ENCODE results near the gene GPR176.

The GPR176 gene

GRCh38 chr15:39890621-39891020 lies 29.4 kb downstream of the GPR176 start:
- DNase-seq (ENCODE audit: low read depth), result no peak

DNA sequence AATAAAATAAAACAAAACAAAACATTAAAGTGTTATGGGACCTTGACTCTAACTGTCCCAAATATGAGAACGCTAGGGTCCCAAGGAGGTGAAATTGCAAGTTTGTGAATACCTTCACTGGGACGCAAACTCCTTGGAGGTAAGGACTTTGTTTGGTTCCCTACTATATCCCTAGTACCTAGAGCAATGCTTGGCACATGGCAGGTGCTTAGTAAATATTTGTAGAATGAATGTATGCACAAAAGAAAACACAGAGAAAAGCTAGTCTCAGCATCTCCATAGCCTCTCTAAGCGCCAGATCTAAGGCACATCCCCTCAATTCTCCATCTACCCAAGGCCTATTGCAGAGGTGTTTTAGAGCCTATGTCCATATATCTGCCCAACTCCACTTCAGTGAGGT lies 30.5 kb downstream of the GPR176 start:
- DNase-seq (ENCODE audit: low read depth), result no peak

DNA sequence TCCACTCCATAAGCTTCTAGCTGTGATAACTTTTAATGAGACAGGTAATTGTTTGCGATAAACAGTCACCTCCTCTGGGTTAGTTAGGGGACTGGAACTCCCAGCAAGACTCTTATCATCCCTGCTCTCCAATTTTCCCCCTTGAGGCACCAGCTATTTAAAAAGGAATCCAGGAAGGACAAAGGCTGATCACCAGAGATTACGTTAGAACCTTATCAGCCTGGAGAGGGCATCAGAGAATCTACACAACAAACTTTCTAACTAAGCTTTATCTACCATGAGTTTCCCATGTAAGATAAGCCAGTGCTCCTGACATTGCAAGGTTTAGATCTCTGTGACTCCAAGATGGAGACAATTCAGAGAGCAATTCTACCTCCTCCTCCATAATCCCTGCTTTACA lies 31.3 kb downstream of the GPR176 start:
- no peak for DNase-seq (ENCODE audit: low read depth)

DNA sequence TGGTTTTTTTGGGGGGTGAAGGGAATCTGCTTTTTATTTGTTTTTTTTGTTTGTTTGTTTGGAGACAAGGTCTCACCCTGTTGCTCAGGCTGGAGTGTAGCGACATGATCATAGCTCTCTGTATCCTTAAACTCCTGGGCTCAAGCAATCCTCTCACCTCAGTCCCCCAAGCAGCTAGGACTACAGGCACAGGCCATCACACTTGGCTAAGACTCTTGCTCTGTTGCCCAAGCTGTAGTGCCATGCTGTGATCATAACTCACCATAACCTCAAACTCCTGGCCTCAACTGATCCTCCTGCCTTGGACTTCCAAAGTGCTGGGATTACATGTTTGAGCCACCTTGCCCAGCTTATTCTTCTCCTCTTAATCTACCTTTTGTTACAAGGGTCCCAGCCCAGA lies 31.8 kb downstream of the GPR176 start:
- DNase-seq (ENCODE audit: low read depth), result no peak

DNA sequence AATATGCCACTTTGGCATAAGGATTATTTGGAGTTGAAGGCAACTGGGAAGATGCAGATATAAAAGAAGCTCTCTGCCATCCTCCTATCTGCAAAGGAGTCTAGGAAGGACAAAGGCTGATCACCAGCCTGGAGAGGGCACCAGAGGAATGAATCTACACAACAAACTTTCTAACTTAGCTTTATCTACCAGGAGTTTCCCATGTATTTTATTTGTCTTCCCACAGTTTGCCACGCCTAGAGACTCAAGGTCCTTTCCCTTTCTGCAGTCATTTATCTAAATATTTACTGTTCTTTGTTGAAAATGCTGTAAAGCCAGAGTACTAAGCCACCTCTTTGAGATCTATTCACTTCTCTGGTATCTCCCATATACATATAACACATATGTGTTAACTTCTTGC lies 32.2 kb downstream of the GPR176 start:
- DNase-seq (ENCODE audit: low read depth), result no peak

GRCh38 chr15:39887211-39887610 lies 32.9 kb downstream of the GPR176 start:
- DNase-seq (ENCODE audit: low read depth), result no peak

DNA sequence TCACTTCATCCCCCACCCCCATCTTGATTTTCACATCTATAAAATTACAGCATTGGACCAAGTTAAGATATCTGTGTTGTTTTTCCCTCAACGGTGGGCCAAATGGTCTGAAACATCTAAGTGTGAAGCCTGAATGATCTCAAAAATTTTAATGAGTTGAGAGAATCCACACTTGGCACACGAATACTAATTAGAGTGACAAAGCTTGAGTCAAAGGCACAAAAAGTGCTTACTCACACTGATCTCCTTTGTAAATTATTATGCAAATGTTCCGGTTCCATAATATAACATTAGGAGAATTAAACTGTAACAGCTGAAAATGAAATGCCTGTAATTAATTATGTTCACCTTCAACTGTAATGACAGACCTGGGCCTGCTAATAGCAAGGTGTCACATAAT lies 33.6 kb downstream of the GPR176 start:
- no peak for DNase-seq (ENCODE audit: low read depth)

GRCh38 chr15:39885099-39885777 lies 34.8 kb downstream of the GPR176 start:
- DNase-seq (ENCODE audit: low read depth), result no peak

DNA sequence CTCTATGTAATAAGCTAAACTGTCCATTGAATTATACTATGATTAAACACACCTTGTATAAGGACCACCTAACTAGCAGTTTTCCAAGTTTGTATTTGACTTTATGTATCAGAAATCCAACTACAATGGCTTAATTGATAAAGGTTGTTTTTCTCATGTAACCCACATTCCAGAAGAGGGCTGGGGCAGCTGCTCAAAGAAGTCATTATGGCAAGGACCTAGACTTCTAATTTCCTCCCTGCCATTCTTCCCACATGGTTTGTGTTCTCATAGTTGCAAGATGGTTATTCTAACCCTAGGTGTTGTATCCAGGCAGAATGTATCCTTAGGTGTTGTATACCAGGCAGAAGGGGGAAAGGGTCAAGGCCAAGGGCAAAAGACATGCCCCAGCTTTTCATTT lies 35.7 kb downstream of the GPR176 start:
- DNase-seq (ENCODE audit: low read depth), result no peak

DNA sequence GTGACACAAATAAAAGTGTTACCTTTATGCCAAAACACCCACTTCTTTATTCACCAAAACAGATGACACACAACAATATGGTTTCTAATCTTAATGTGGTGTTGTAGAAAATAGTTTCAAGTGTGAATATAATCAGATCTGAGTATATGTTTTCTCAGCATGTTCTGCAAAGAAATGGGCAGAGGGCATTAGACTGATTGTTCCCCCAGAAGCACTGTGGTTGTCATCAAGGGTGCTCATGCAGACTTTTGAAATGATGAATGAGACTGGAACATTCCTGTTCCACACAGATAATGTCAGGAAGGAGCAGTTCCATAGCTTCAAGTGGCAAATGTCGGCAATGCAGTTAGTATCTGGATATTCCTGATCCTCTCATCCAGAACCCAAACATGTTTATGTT lies 37.5 kb downstream of the GPR176 start:
- no peak for DNase-seq (ENCODE audit: low read depth)

- no peak for DNase-seq (ENCODE audit: low read depth)
These were observed 38.3 kb downstream of the GPR176 start for GRCh38 chr15:39881790-39882189.

GRCh38 chr15:39880718-39881387 lies 39.2 kb downstream of the GPR176 start:
- no peak for DNase-seq (ENCODE audit: low read depth)

- no peak for DNase-seq (ENCODE audit: low read depth)
These were observed 41.7 kb downstream of the GPR176 start for GRCh38 chr15:39878406-39878785.

DNA sequence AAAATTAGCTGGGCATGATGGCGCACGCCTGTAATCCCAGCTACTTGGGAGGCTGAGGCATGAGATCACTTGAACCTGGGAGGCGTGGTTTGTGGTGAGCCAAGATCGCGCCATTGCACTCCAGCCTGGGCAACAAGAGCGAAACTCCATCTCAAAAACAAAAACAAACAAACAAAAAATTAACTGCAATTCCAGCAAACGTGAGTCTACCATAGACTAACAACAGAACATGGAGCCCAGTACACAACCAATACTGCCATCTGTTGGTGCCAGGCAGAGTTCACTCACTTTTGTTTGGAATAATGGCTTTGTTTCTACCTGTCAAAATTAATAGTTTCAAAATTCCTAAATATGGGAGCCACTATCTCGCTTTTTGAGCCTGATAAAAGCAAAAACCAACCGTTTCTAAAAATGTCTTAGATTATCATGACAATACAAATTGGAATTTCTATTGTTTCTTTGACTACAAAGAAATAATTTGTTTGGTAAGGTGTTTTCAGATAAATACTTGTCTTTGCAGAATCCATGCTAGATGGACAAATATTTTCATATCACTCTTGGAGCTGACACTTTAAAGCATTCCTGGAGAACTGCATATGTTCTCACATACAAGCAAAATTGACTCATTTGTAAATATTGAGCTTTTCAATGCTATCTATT lies 45.0 kb downstream of the GPR176 start:
- no peak for DNase-seq (ENCODE audit: low read depth)

- no peak for DNase-seq (ENCODE audit: low read depth)
These were observed 46.1 kb downstream of the GPR176 start for GRCh38 chr15:39873978-39874377.

GRCh38 chr15:39870537-39870936 lies 49.5 kb downstream of the GPR176 start:
- no peak for DNase-seq (ENCODE audit: low read depth)

DNA sequence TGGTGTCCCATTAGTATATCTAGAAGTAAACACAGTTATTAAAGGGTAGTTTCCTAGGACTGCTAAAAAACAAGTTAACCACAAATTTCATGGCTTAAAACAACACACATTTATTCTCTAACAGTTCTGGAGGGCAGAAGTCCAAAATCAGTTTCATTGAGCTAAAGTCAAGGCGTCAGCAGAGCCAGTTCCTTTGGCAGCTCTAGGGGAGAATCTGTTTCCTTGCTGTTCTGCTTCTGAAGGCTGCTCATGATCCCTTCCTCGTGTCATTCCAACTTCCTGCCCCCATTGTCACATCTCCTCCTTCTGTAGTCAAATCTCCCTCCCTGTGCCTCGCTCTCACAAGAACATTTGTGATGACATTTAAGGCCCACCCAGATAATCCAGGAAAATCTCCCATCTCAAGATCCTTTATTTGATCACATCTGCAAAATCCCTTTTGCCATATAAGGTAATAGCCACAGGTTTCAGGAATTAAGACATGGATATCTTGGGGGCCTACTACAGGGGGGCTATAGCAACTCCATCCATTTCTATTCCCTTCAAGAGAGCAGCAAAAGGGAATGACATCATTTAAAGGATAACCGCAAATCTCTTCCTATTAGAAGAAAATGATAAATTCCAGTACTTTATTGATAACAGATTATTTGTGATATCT lies 50.1 kb downstream of the GPR176 start:
- DNase-seq (ENCODE audit: low read depth), result no peak

DNA sequence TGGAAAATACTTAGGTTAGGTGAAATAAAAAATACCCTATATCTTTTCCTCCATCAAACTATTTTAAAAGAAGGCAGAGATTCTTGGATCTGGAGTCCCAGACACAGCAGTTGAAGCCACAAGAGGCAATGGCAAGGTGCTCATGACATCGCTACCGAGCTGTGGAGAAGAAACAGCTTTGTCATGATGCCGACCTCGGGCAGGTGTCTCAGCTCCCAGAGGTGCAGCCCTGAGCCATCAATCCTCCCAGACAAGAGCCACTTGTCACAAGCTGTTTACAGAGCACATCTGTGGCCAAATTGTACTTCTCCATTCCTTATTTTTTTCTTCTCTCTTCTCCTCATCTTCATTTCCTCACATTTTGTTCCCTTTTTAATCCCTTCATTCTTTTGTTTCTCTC lies 50.8 kb downstream of the GPR176 start:
- no peak for DNase-seq (ENCODE audit: low read depth)

DNA sequence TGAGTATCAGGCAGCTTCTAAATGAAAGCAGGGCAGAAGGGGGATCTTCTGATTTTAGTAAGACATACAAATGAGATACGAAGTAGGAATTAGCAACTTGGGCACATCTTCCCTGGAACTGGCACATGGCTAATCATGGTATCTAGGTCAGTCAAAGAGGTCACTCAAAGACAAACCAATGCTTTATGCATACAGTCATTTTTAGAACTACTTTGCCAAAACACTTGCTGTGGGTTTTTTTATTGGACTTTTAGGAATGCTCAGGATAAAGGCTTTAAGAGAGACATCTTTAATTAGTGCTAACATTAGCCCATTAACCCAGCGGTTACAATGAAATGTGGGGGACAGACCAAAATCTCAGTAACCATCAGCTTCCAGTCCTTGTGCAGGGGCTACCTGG lies 51.7 kb downstream of the GPR176 start:
- DNase-seq (ENCODE audit: low read depth), result no peak

DNA sequence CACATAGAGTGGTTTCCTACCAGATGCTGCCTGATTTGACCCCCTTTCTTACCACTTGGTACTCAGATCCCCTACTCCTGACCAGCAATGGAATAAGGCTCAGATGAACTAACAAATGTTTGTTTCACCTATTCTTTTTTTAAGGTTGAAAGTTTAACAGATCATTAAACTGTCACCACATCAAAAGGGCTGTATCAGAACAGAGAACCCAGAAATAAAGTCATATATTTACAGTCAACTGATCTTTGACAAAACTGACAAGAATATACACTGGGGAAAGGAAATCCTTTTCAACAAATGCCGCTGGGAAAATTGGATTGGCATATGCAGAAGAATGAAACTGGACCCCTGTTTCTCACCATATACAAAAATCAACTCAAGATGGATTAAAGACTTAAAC lies 56.0 kb downstream of the GPR176 start:
- no peak for DNase-seq (ENCODE audit: low read depth)

- DNase-seq (ENCODE audit: low read depth), result no peak
These were observed 59.2 kb downstream of the GPR176 start for GRCh38 chr15:39860871-39861270.

DNA sequence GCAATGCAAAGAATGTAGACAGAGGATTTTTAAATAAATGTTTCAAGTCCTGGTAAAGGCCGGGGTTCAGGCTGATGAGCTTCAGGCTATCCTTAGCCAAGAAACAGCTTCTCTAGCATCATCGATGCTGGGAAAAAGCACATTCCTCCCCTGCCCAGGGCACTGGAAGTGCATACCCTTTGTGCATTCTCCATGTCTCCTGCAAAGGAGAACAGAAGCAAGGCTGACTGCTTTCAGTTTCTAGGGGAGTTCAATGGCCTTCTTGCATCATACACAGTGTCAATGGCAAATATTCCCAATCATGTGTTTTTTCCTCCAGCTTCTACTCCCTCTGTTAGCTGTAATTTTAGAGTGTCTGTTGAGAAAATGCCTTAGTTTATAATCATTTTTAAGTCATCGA lies 59.9 kb downstream of the GPR176 start:
- DNase-seq (ENCODE audit: low read depth), result no peak

GRCh38 chr15:39859636-39860035 lies 60.4 kb downstream of the GPR176 start:
- no peak for DNase-seq (ENCODE audit: low read depth)
